Activated B cell treated with CpG ODN at 0.5 μM for 24 hours (primary cell): ENCODE measurements around the gene OR2K2. TPM values are rescaled to one million over a fixed set of nuclear protein-coding genes. Genes with fewer than 3 reads are reported as not detected.
"Not testable (repeated sequence)": the region's sequence is repeated elsewhere in the genome, so short reads cannot be mapped to it uniquely, and the experiment has no call there.

ENCODE experiments used
- ATAC-seq: fragments of 200-7000 bp; cut with Tn5 transposase; one replicate; pipeline ENCODE4 v1.10.0; 2021; ENCODE audit warnings: low read depth, mild to moderate bottlenecking, moderate library complexity
- CTCF ChIA-PET: fragments of 350-600 bp; sonication (Branson Sonifier 250); formaldehyde crosslinking; loops from one replicate; lab custom pipeline; 2021; ENCODE audit warnings: antibody characterized with exemption; lab: Charles Lee
- POLR2A ChIA-PET: fragments of 350-600 bp; sonication (Branson Sonifier 250); formaldehyde crosslinking; loops from one replicate; lab custom pipeline; 2021; ENCODE audit warnings: antibody characterized with exemption; lab: Charles Lee
- DNase-seq: peaks from one replicate; pipeline ENCODE4 v3.0.0; 2022
- H3K27ac Mint-ChIP-seq: one replicate; pipeline ENCODE4 v1.8.0; 2020; ENCODE audit warnings: mixed read lengths
- H3K27me3 Mint-ChIP-seq: one replicate; pipeline ENCODE4 v1.8.0; 2021; ENCODE audit warnings: mixed read lengths
- H3K36me3 Mint-ChIP-seq: one replicate; pipeline ENCODE4 v1.8.0; 2021; ENCODE audit warnings: low read depth, mixed read lengths
- H3K4me1 Mint-ChIP-seq: one replicate; pipeline ENCODE4 v1.8.0; 2021; ENCODE audit warnings: mixed read lengths
- H3K4me3 Mint-ChIP-seq: one replicate; pipeline ENCODE4 v1.8.0; 2020; ENCODE audit warnings: mild to moderate bottlenecking, mixed read lengths
- H3K9me3 Mint-ChIP-seq: one replicate; pipeline ENCODE4 v1.8.0; 2020; ENCODE audit warnings: mixed read lengths
- intact Hi-C: fragments of 100-400 bp; cut with micrococcal nuclease; formaldehyde crosslinking; loops from one replicate; pipeline ENCODE4 v1.15.1; 2024
- total RNA-seq: library from RNA; stranded (reverse); gene quantifications from 2 replicates; pipeline ENCODE4 v1.2.3, GENCODE V29; 2022
- TF ChIP-seq, protein P1 (sequence below): fragments of 200-600 bp; IDR thresholded peaks from one replicate; pipeline ENCODE4 v1.8.0; 2022; ENCODE audit warnings: antibody characterized with exemption, mild to moderate bottlenecking

The OR2K2 gene
- total RNA-seq, 1 donor from 2014 or later: not detected

DNA sequence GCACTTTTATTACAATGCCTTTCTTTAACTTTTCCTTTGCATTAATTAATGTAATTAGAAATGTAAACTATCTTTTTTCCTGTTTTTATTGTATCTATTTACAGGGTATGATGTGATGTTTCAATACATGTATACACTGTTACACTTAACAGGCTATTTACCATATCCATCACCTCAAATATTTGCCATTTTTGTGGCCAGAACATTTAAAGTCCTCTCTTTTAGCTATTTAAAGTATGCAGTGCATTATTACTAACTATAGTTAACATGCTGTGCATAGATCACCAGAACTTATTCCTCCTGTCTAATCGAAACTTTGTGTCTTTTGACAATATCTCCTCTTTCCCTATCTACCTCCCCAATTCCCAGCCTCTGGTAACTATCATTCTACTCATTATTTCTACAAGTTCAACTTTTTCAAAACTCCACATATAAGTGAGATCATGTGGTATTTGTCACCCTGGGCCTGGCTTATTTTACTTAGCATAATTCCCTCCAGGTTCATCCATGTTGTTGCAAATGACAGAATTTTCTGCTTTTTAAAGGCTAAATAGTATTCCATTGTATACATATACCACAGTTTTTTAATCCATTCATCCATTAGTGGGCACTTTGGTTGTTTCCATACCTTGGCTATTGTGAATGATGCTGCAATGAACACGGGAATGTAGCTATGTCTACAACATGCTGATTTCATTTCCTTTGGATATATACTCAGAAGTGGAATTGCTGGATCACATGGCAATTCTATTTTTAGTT is 32.8 kb downstream of the OR2K2 start:
- Mint-ChIP-seq H3K27ac (no peak overlapping the region), H3K4me1 (no peaks in the 10 kb centered on the region), H3K9me3 (peaks cover 6% of the 10 kb centered on the region), H3K27me3 (no peaks in the 10 kb centered on the region), H3K36me3 (no peaks in the 10 kb centered on the region), H3K4me3 (no peak overlapping the region)
- DNase-seq (no peak), ATAC-seq (no peak)
- TF ChIP-seq, protein P1, sequence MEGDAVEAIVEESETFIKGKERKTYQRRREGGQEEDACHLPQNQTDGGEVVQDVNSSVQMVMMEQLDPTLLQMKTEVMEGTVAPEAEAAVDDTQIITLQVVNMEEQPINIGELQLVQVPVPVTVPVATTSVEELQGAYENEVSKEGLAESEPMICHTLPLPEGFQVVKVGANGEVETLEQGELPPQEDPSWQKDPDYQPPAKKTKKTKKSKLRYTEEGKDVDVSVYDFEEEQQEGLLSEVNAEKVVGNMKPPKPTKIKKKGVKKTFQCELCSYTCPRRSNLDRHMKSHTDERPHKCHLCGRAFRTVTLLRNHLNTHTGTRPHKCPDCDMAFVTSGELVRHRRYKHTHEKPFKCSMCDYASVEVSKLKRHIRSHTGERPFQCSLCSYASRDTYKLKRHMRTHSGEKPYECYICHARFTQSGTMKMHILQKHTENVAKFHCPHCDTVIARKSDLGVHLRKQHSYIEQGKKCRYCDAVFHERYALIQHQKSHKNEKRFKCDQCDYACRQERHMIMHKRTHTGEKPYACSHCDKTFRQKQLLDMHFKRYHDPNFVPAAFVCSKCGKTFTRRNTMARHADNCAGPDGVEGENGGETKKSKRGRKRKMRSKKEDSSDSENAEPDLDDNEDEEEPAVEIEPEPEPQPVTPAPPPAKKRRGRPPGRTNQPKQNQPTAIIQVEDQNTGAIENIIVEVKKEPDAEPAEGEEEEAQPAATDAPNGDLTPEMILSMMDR: no peak
- CTCF ChIA-PET: no interaction called here
- intact Hi-C loops: no loop called here
- POLR2A ChIA-PET: no interaction called here

DNA sequence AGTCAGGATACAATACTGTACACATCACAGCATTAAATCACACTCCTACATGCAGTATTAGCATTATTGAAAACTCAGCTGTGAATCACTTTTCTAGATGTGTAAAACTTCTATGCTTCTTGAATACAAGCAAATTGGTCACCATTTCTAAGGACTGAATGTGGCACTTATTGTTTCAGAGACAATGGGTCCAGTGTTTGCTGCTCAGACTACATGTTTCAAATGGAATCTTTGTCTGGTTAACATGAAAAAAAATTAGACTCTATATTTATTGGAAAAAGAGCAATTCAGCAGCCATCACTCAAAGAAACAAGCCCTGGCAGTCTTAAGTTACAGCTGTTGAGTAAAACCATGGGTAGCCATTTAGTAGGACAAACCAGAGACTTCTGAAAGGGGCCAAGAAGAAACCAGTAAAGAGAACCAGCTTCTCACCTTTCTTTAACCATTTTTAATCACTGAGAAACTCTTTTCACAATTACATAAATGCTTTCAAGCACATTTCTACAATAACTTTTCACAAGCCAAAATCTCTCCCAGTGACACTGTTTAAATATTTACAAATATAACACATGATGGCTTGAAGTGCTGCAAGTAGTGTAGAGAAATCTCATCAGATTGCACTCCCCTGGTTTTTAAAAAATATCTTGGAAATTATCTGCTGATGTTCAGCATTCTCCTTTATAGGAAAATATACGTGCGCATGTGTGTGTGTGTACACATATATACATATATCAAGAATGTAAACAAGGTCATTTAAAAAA is 35.2 kb downstream of the OR2K2 start:
- Mint-ChIP-seq H3K9me3 (peaks cover 6% of the 10 kb centered on the region), H3K27me3 (no peaks in the 10 kb centered on the region), H3K4me1 (no peaks in the 10 kb centered on the region), H3K4me3 (no peak overlapping the region), H3K36me3 (no peaks in the 10 kb centered on the region), H3K27ac (no peak overlapping the region)
- ChIA-PET CTCF (no interaction called here), POLR2A (no interaction called here)
- DNase-seq (no peak), ATAC-seq (no peak)
- intact Hi-C loops: no loop called here
- TF ChIP-seq, protein P1: no peak

DNA sequence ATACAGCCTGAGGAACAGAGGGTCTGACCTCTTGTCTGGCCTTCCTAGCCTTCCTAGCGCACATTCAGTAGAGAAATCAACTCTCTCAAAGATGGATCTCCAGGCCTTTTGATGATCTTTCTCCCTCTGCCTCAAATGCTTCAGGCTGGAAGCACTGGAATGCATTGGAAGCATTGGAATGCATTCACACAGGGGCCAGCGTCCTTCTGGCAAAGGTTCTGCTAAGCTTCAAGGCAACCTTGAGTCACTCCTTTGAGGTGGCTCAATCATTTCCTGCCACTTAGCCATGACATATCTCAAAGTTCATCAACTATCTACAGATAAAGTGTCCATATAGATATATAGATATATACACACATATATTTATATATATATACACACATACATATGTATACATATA is 42.9 kb downstream of the OR2K2 start:
- Mint-ChIP-seq H3K36me3 (no peaks in the 10 kb centered on the region), H3K4me3 (no peak overlapping the region), H3K27me3 (peaks cover 6% of the 10 kb centered on the region), H3K27ac (no peak overlapping the region), H3K4me1 (no peaks in the 10 kb centered on the region), H3K9me3 (no peaks in the 10 kb centered on the region)
- ATAC-seq (no peak), DNase-seq (no peak)
- TF ChIP-seq, protein P1: no peak
- ChIA-PET CTCF (no interaction called here), POLR2A (no interaction called here)
- intact Hi-C loops: no loop called here

DNA sequence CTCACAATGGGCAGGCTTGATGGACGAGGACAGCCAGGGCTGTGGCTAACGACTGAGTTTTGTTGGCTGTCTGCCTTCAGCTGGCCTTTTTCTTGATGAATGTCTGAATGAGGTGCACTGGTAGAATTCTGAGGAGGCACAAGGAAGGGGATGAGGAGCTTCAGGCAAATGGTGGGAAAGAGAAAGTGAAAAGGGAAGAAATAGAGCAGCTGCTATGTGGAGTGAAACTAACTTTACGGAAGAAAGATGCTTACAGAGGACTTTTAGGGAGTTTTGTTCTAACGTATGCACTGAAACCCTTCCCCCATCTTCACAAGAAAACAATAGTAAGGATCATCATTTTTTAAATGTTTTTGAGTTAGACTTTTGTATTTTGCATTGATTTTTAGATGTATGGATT is 45.3 kb downstream of the OR2K2 start:
- Mint-ChIP-seq H3K36me3 (no peaks in the 10 kb centered on the region), H3K27ac (no peak overlapping the region), H3K4me1 (no peaks in the 10 kb centered on the region), H3K9me3 (peaks cover 3% of the 10 kb centered on the region), H3K27me3 (peaks cover 10% of the 10 kb centered on the region), H3K4me3 (no peak overlapping the region)
- CTCF ChIA-PET: no interaction called here
- TF ChIP-seq, protein P1: no peak
- ATAC-seq: no peak
- intact Hi-C loops: no loop called here
- DNase-seq: no peak
- POLR2A ChIA-PET: no interaction called here

DNA sequence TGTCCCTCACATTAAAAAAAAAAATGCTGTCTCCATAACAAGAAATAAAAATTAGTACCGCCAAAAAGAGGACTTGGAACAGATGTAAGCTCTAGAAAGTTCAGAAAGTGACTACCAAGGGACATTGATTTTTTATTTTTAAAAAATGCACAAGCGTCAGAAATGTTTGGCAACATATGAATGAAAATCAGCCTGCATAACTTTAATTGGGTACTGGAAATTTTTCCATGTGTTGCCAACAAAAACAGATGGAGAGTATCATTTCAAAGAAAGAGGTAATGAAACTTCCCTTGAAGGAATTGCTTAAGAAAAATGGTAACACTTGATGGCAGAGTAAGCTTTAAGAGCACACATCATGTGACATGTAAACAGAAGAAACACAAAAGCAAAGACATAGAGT is 47.2 kb downstream of the OR2K2 start:
- intact Hi-C loops: no loop called here
- no peak for ATAC-seq
- CTCF ChIA-PET: no interaction called here

DNA sequence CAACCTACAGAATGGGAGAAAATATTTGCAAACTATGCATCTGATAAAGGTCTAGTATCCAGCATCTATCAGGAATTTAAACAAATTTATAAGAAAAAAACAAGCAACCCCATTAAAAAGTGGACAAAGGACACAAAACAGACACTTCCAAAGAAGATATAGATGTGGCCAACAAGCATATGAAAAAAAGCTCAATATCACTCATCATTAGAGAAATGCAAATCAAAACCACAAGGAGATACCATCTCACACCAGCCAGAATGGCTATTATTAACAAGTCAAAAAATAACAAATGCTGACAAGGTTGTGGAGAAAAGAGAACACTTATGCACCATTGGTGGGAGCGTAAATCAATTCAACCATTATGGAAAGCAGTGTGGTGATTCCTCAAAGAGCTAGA is 49.2 kb downstream of the OR2K2 start:
- POLR2A ChIA-PET, H3K36me3 Mint-ChIP-seq, H3K27ac Mint-ChIP-seq, H3K9me3 Mint-ChIP-seq, H3K4me1 Mint-ChIP-seq, DNase-seq, CTCF ChIA-PET, intact Hi-C loops, ATAC-seq, H3K4me3 Mint-ChIP-seq, H3K27me3 Mint-ChIP-seq: not testable (repeated sequence)

More for the DNA sequence above, 47.2 kb downstream of the OR2K2 start:
- DNase-seq: no peak
- POLR2A ChIA-PET: no interaction called here
- no peak overlapping the region for H3K4me3 Mint-ChIP-seq
- H3K4me1 Mint-ChIP-seq: no peaks in the 10 kb centered on the region
- H3K9me3 Mint-ChIP-seq: peaks cover 3% of the 10 kb centered on the region
- TF ChIP-seq, protein P1: no peak
- peaks cover 9% of the 10 kb centered on the region for H3K27me3 Mint-ChIP-seq
- H3K36me3 Mint-ChIP-seq: no peaks in the 10 kb centered on the region
- no peak overlapping the region for H3K27ac Mint-ChIP-seq
